Measurements from ENCODE around the gene MAML3.

Gene MAML3

DNA sequence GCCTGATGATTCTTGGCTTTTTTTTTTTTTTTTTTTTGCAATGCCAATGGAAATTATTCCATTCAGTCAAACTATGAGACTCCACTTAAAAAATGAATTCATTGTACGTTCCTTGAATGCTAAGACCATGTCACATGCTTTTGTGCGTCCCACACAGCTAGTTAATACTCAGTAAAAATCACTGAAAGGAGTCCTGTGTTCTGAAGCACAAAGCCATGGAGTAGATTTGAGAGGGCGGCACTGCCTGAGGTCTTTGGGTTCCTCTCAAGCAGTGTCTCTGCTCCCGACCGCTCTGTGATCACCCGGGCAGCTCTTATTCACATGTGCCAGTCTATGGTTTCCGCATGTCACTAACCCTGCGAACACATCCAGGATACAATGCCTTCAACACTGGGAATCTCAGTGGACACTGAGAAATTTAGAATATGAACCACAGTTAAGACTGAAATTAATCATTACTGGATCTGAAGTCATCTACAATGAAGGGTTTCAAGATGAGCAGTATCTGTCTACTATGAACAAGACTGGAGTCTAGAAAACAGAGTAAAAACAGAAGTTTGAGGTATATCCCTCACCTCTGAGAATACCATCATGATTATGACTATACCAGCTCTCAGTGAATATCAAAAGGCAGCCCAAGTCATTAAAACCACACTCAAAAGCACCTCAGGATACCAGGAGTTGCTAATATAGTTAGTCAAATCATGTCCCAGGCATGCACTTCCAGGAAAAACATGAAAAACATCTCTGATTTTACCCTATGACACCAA is 295.4 kb downstream of the MAML3 start:
- Histone ChIP-seq H3K36me3 (no peaks in the 10 kb centered on the region), H3K9me3 (no peaks in the 10 kb centered on the region), H3K27me3 (no peaks in the 10 kb centered on the region), H3K4me1 (peaks cover 42% of the 10 kb centered on the region), H3K4me3 (ENCODE audit: low read depth, low read length) (no peak overlapping the region)
- TF ChIP-seq, protein P1, sequence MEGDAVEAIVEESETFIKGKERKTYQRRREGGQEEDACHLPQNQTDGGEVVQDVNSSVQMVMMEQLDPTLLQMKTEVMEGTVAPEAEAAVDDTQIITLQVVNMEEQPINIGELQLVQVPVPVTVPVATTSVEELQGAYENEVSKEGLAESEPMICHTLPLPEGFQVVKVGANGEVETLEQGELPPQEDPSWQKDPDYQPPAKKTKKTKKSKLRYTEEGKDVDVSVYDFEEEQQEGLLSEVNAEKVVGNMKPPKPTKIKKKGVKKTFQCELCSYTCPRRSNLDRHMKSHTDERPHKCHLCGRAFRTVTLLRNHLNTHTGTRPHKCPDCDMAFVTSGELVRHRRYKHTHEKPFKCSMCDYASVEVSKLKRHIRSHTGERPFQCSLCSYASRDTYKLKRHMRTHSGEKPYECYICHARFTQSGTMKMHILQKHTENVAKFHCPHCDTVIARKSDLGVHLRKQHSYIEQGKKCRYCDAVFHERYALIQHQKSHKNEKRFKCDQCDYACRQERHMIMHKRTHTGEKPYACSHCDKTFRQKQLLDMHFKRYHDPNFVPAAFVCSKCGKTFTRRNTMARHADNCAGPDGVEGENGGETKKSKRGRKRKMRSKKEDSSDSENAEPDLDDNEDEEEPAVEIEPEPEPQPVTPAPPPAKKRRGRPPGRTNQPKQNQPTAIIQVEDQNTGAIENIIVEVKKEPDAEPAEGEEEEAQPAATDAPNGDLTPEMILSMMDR (IDR thresholded peaks at IDR 0.05; ENCODE audit: low read depth, low read length): no peak
- DNase-seq: no peak

GRCh38 chr4:139857977-139858376 is 296.0 kb downstream of the MAML3 start:
- TF ChIP-seq, protein P1 (IDR thresholded peaks at IDR 0.05; ENCODE audit: low read depth, low read length): no peak
- peaks cover 42% of the 10 kb centered on the region for H3K4me1 ChIP-seq
- no peak overlapping the region for H3K4me3 ChIP-seq (ENCODE audit: low read depth, low read length)
- H3K27me3 ChIP-seq: no peaks in the 10 kb centered on the region
- no peaks in the 10 kb centered on the region for H3K9me3 ChIP-seq
- DNase-seq: no peak
- no peaks in the 10 kb centered on the region for H3K36me3 ChIP-seq

GRCh38 chr4:139857021-139857420 is 297.0 kb downstream of the MAML3 start:
- H3K36me3 ChIP-seq: no peaks in the 10 kb centered on the region; the same call in 1 of the 2 replicates
- peak; percentile 81 for DNase-seq
- H3K4me1 ChIP-seq: peaks cover 42% of the 10 kb centered on the region
- H3K4me3 ChIP-seq (ENCODE audit: low read depth, low read length): peak overlapping the region; percentile 2; the same call in 1 of the 2 replicates
- H3K27me3 ChIP-seq: no peaks in the 10 kb centered on the region
- H3K9me3 ChIP-seq: no peaks in the 10 kb centered on the region
- TF ChIP-seq, protein P1 (IDR thresholded peaks at IDR 0.05; ENCODE audit: low read depth, low read length): no peak

- H3K4me1 ChIP-seq: peaks cover 48% of the 10 kb centered on the region
- no peak for DNase-seq
- H3K27me3 ChIP-seq: no peaks in the 10 kb centered on the region
- H3K4me3 ChIP-seq (ENCODE audit: low read depth, low read length): no peak overlapping the region
- H3K36me3 ChIP-seq: no peaks in the 10 kb centered on the region; the same call in 1 of the 2 replicates
- no peaks in the 10 kb centered on the region for H3K9me3 ChIP-seq
- TF ChIP-seq, protein P1 (IDR thresholded peaks at IDR 0.05; ENCODE audit: low read depth, low read length): no peak
Observed at GRCh38 chr4:139854668-139855403, 299.1 kb downstream of the MAML3 start.

GRCh38 chr4:139853309-139853708 is 300.7 kb downstream of the MAML3 start:
- H3K4me3 ChIP-seq (ENCODE audit: low read depth, low read length): no peak overlapping the region
- no peaks in the 10 kb centered on the region; the same call in 1 of the 2 replicates for H3K36me3 ChIP-seq
- TF ChIP-seq, protein P1 (IDR thresholded peaks at IDR 0.05; ENCODE audit: low read depth, low read length): no peak
- H3K9me3 ChIP-seq: no peaks in the 10 kb centered on the region
- H3K4me1 ChIP-seq: peaks cover 57% of the 10 kb centered on the region
- no peaks in the 10 kb centered on the region for H3K27me3 ChIP-seq
- no peak for DNase-seq

Measured in BE2C (cell line).